IPS-11a (cell line): ENCODE measurements around the gene CPNE7.

Experiments used
- H3K4me3 ChIP-seq: one replicate; pipeline ENCODE4 v1.5.1; 2013; ENCODE audit warnings: low read depth, low read length, control low read depth

CPNE7 gene

DNA sequence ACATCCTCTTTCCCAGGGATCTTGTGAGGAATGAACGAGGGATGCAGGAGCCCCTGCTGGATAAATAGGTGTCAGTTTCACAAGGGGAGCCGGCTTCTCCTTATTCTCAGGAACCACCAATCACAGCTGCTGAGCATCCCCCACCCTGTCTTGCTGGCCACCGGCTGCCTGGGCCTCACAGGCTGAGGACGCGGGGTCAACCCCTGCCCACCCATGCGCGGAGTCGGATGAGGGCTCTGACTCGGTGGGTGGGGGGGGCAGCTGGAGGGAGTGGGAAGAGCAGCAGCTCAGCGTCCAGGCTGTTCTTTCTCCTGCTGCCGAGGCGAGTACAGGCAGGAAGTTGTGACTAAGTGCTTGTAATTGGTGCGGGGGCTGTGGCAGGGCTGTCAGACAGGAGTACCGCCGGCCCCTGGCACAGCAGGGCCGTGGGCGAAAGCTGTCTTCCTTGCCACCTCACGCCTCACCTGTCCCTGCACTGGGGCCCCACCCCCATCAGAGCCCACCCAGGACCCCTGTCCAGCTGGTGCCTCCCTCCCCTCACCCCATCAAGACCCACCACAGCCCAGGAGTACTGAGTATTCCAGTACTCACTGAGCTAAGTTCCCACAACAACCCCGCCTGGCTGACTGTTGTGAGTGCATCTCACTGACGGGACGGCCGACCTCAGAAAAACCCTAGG, 26.9 kb downstream of the CPNE7 start:
- H3K4me3 ChIP-seq, result no peak overlapping the region

DNA sequence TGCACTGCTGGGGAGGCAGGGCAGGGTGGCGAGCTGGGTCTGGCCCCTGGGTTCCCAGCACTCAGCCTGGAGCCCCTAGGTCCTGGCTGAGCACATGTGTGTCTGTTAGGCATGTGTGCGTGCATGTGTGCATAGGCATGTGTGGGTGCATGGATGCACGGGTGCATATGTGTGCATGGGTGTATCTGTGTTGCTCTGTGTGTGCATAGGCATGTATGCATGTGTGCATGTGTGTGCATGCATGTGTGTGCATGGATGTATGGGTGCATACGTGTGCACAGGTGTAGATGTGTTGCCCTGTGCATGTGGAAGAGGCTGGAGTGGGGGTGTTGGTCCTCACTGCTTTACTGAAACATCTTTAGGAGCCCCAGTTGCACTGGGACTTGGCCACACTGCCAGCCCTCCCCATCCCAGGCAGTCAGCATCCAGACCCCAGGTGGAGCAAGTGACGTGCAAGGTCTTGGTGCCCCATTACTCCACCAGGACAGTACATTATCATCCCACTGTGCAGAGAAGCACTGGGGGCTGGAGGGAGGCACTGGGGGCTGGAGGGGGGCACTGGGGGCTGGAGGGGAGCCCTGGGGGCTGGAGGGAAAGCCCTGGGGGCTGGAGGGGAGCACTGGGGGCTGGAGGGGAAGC, 27.5 kb downstream of the CPNE7 start:
- no peak overlapping the region for H3K4me3 ChIP-seq

GRCh38 chr16:89604764-89605163, 29.2 kb downstream of the CPNE7 start:
- H3K4me3 ChIP-seq, result no peak overlapping the region

DNA sequence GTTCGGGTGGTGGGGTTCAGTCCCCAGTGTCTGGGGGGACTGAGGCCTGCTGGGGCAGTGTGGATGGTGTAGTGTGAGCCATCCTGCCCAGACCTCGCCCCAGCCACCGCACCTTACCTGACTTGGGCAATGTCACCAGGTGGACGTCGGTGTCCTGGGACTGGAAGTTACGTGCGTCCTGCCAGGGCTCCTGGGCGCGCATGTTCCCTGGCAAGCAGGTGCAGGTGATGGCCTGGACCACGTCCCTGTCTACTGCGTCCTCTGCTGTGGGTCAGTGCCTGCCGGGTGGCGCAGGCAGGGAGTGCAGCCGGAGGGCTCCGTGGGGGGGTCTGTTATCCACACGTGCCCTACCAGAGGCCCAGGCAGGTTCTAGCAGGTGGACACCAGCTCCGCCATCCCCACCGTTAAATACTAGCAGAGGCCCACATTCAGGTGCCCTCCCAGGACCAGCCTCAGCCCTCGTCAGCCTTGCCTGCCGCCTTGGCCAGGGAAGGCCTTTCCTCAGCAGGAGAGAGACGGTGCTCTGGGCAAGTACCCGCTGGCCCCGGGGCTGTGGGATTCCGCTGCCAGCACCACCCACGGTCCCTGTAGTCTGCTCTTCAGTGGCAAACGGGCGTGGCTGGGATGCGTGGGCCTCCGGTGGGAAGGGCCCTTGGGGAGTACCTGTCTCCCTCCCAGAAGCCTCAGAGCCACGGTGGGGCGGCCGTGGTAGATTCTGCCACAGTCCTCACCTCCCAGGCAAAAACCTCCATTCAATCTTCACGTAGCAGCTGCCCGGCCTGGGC, 29.8 kb downstream of the CPNE7 start:
- no peak overlapping the region for H3K4me3 ChIP-seq

DNA sequence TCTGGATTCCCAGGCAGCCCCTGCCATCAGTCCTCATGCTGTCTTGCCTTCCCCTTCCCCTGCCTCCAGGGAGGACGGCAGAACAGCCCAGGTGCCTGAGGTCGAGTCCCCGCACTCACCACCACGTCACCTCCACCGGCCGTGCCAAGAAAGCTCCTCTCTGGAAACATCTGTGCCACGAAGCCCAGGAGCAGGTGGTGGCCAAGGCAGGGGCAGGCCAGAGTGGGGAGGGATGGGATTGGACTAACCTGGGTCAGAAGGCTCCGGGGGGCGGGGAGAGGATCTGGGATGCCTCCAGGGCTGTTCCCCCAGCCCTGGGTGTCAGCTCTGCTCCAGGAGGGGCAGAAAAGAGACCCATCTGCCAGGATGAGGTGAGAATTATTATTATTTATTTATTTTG, 30.4 kb downstream of the CPNE7 start:
- H3K4me3 ChIP-seq, result no peak overlapping the region

DNA sequence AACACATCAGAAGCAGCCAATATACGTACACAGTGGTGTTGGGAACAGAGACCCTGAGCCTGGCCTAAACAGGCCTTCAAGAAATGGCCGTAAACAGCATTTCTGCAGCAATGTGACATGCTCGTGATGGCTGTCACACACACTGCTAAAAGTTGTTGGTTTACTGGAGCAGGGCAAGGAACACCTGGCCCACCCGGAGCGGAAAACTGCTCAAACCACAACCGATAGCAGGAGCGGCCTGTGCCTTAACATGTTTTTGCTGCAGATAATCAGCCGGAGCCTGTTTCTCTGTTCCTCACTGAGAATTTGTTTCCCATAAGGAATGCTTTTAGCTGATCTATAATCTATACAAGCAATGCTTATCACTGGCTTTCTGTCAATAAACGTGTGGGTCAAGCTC, 31.9 kb downstream of the CPNE7 start:
- no peak overlapping the region for H3K4me3 ChIP-seq

DNA sequence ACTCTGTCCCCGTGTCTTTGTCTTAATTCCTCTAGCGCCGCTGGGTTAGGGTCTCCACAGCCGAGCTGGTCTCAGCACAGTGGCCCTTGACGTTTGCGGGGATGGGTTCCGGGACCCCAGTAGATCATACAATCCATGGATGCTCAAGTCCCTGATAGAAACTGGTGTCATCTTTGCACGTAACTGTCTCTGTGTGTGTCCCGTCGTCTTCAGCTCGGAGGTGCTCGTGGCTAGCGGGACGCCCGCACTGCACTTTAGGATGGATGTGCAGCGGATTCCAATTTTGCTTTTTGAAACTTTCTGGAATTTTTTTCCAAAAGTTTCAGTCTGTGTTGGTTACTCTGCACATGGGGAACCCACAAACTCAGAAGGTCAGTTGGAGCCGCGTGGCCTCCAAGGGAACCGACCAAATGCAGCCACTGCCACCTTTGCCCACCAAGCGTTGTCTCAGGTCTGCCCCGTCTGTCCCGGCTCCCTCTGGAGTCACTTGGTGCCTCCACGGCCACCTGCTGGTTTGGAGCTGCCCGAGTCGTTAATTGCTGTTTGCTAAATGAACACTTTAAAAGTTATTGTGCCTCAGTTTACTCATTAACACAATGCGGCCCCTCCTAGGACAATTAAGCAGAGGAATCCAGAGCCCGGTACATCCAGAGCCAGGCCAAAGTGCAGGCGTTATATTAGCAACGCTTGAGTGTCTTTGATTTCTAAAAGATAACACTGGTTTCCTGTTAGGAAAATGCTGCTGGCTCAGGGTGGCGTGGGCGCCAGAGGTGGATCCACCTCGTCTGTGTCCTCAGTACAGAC, 32.6 kb downstream of the CPNE7 start:
- no peak overlapping the region for H3K4me3 ChIP-seq

GRCh38 chr16:89610108-89610453, 34.5 kb downstream of the CPNE7 start:
- H3K4me3 ChIP-seq, result no peak overlapping the region

DNA sequence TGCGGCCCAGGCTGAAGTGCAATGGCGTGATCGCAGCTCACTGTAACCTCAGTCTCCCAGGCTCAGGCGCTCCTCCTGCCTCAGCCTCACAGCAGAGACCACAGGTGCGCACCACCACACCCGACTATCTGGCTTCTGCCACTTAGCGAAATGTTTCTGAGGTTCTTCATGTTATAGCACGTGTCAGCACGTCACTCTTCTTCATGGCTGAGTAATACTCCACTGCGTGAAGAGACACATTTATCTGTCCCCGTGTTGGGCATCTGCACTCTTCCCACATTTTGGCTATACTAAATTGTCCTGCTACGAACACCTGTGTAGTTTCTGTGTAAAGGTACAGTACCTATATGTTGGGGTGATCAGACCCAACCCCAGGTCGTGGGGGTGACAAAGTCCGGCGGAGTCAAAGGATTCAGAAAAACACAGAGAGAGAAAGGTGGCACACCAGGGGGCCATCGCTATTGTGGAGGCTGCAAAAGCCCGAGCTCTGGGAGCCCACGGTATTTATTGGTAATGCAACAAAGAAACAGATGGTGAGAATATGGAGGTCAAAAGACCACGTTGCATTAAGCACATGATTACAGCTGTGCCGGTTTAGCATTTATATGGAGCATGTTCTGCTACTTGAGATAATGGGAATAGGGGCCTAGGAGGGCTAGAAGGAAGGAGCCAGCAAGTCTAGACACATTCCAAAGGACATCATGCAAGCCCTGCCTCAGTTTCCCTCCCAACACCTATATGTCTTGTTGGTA, 37.0 kb downstream of the CPNE7 start:
- H3K4me3 ChIP-seq, result no peak overlapping the region

GRCh38 chr16:89613231-89613953, 37.8 kb downstream of the CPNE7 start, which contains the start of gene DPEP1:
DPEP1 (plus strand) TSS chr16:89613642; CDS start chr16:89630411, 16,769 bp downstream.
- no peak within 1 kb of the TSS for H3K4me3 ChIP-seq

DNA sequence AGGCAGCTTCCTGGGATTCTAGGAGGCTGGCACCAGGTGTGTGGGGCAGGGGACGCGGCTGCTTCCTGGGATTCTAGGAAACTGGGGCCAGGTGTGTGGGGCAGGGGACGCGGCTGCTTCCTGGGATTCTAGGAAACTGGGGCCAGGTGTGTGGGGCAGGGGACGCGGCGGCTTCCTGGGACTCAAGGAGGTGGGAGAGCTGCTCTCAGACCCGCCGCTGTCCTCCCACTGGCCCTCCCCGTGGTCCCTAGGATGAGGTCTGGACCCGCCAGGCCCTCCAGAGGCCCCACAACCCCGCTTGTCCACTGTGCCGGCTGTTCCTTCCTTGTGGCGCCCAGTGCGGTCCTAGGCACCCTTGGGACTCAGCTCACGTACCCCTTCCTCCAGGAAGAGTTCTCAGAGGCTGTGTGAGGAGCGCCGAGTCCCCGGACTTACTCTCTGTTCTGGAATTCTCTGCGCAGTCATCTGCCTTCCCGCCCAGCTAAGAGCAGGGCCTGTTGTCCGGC, 38.4 kb downstream of the CPNE7 start:
- H3K4me3 ChIP-seq, result no peak overlapping the region

DNA sequence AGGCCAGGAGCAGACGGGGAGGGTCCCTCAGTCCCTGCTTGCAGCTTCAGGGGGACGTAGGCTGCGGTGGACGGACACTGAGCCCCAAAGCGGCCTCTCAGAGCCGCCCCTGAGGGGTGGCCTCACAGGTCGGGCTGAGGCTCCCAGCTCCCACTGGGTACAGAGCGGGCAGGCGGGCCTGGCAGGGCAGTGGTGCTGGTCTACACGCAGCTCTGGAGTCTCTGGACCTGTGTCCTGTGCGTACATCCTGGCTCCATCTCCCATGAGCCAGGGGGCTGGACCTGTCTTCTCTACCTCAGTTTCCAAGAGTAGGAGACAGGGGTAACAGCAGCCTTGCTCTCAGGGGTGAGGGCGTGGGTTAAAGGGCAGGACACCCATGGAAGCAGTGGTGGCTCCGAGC, 39.6 kb downstream of the CPNE7 start:
- H3K4me3 ChIP-seq, result no peak overlapping the region

DNA sequence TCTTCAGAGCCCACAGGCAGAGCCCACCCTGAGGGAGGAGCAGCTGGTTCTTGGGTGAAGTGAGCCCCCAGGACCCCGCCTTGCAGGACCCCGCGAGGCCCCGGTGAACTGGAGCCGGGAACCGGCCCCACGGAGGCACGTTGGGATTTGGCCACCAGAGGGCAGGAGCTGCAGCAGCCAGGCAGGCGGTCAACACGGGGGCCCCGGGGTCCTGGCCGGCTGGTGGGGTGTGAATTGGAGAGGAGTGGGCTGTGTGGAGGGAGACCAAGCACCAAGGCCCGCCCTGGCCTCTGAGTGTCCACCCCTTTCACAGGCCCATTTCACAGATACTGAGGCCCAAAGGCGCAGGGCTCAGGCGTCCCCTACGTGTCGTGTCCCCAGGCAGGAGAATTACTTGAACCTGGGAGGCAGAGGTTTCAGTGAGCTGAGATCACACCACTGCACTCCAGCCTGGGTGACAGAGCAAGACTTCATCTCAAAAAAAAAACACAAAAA, 40.1 kb downstream of the CPNE7 start:
- H3K4me3 ChIP-seq, result no peak overlapping the region

DNA sequence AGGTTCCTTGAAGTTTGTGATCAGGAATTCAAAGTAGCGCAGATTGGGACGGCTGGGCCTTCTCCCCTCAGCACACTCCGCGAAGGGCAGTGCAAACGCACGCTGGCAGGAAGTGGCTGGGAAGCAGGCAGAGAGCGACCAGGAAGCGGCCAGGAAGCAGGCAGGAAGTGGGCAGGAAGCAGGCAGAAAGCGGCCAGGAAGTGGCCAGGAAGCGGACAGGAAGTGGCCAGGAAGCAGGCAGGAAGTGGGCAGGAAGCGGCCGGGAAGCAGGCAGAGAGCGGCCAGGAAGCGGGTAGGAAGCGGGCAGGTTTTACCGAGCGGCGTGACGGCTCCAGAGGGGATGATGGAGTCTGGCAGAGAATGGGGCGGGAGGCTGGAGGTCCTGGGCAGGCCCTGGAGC, 41.1 kb downstream of the CPNE7 start:
- no peak overlapping the region for H3K4me3 ChIP-seq

DNA sequence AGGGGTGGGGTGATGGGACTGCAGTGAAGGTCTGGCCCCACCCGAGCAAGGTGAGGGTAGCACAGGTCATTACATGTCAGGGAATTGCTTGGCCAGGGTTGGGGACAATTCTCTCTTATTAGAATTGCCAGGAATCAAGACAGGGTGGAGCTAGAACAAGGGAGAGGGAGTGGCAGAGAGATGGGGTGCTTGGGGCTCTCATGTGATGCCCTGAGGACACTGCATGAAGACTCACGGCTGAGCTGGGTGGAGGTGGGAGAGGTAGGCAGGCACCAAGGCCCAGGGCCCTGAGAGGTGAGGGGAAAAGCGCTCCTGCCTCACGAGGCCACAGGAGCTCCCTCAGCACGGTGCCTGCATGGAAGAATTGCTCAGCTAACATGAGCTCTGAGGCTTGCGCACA, 41.5 kb downstream of the CPNE7 start:
- no peak overlapping the region for H3K4me3 ChIP-seq

DNA sequence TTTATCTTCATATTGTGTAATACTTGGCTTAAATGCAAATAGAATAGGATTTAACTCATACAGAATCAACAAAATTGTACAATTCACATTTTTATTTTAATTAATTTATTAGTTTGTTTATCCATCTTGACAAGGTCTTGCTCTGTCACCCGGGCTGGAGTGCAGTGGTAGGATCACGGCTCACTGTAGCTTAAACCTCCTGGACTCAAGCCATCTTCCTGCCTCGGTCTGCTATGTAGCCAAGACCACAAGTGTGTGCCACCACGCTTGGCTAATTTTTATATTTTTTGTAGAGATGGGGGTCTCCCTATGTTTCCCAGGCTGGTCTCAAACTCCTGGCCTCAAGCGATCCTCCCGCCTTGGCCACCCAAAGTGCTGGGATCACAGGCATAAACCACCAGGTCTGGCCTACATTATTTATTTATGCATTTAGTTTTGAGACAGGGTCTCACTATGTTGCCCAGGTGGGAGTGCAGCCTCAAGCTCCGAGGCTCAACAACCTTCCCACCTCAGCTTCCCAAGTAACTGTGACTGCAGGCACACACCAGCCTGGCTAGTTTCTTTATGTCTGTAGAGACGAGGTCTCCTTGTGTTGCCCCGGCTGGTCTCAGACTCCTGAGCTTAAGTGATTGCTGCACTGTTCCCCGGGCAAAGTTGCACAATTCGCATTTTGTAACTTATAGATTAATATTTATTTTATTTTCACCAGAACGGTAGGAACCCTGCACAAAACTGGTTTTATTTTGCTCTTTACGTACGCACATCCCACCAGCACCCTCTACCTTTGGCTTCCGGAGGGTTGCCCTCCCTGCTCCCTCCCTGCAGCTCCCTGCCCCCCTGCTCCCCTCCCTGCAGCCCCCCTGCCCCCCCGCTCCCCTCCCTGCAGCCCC, 42.8 kb downstream of the CPNE7 start:
- H3K4me3 ChIP-seq, result no peak overlapping the region

- no peak overlapping the region for H3K4me3 ChIP-seq
Measured at GRCh38 chr16:89619840-89620239, 44.3 kb downstream of the CPNE7 start.

DNA sequence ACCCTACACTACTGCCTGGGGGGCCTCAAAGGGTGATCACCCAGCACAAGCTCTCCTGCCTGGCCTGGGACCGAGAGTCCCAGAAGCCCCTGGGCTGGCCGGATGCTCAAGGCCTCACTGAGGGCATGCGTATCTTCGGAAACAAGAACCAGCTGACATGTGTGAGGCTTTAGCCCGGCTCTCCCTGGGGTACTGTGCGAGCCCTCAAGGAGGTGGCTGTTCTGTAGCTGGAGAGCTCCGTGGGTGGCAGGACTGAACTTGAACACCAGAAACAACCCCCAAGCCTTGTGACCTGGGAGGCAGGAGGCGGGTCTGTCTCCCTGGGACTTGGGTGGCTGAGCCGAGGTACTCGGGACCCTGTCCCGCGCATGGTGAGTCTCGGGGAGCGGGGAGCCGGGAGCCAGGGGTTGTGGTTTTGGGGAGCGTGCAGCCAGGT, 44.9 kb downstream of the CPNE7 start:
- no peak overlapping the region for H3K4me3 ChIP-seq
